GM13976 (cell line): ENCODE measurements around the gene BABAM2.

Source experiments
- DNase-seq: peaks from one replicate; pipeline ENCODE4 v3.0.0; 2012; ENCODE audit warnings: low spot score
- CTCF ChIP-seq: IDR thresholded peaks from 2 replicates; pipeline ENCODE4 v1.5.1; 2012; ENCODE audit warnings: borderline replicate concordance, mild to moderate bottlenecking; ENCODE audit not compliant: insufficient read depth; ENCODE audit errors: extremely low read depth, missing control alignments, control extremely low read depth
- in situ Hi-C: fragments of 300-500 bp; cut with MboI; formaldehyde crosslinking; loops from one replicate; pipeline ENCODE4 v1.12.0; 2022; ENCODE audit warnings: low sequenced_read_pairs, mixed read lengths, inconsistent platforms; ENCODE audit not compliant: unreplicated experiment

BABAM2 gene

GRCh38 chr2:28165087-28165635 is 274.6 kb downstream of the BABAM2 start:
- in situ Hi-C loops = no loop called here
- TF ChIP-seq CTCF = no peak

GRCh38 chr2:28166956-28167355 is 276.4 kb downstream of the BABAM2 start:
- DNase-seq = no peak
- in situ Hi-C loops = no loop called here
- TF ChIP-seq CTCF = no peak

More at GRCh38 chr2:28165087-28165635, 274.6 kb downstream of the BABAM2 start:
- no peak for DNase-seq

- no peak for DNase-seq
- TF ChIP-seq CTCF = no peak
- in situ Hi-C loops = no loop called here
These were observed 277.8 kb downstream of the BABAM2 start for GRCh38 chr2:28168376-28168775.

- TF ChIP-seq CTCF = no peak
- in situ Hi-C loops = no loop called here
- no peak for DNase-seq
These were observed 279.0 kb downstream of the BABAM2 start for GRCh38 chr2:28169492-28169891.

GRCh38 chr2:28172114-28172898 is 281.8 kb downstream of the BABAM2 start:
- TF ChIP-seq CTCF = no peak
- DNase-seq = no peak
- in situ Hi-C loops = no loop called here

- no peak for DNase-seq
- in situ Hi-C loops = no loop called here
- no peak for TF ChIP-seq CTCF
These were observed 282.8 kb downstream of the BABAM2 start for GRCh38 chr2:28173377-28173776.
